Skin epidermis (tissue), 12 donors: ENCODE results near the gene SVIL.
A peak's percentile ranks its signal among the peaks of the same experiment; 100 is the strongest.
"Not testable (repeated sequence)": the region's sequence is repeated elsewhere in the genome, so short reads cannot be mapped to it uniquely, and the experiment has no call there.

ENCODE experiments used
- H3K27ac ChIP-seq, 21 experiments: fragments of 200-600 bp; sonication (generic) in 11 of 21; one replicate each; pipeline ENCODE4 v1.5.0; 2020; ENCODE audit warnings: mild to moderate bottlenecking in 3 of 21, inconsistent platforms in 2 of 21, moderate library complexity in 2 of 21
- H3K4me3 ChIP-seq, 7 experiments: fragments of 200-600 bp; sonication (generic) in 2 of 7; one replicate each; pipeline ENCODE4 v1.5.0; 2020; ENCODE audit warnings: inconsistent platforms in 2 of 7, mild to moderate bottlenecking in 2 of 7, moderate library complexity in 1 of 7

SVIL gene

GRCh38 chr10:29446327-29446726, 188.4 kb downstream of the SVIL start:
- Histone ChIP-seq H3K4me3 (no peak overlapping the region), H3K27ac (no peak overlapping the region)

GRCh38 chr10:29443745-29444523, 190.8 kb downstream of the SVIL start:
- H3K4me3 ChIP-seq = no peak overlapping the region
- H3K27ac ChIP-seq = no peak overlapping the region

GRCh38 chr10:29440981-29441380, 193.8 kb downstream of the SVIL start:
- Histone ChIP-seq H3K4me3 (no peak overlapping the region), H3K27ac (no peak overlapping the region)

GRCh38 chr10:29439005-29439404, 195.8 kb downstream of the SVIL start:
- not testable (repeated sequence) for H3K27ac ChIP-seq, H3K4me3 ChIP-seq

GRCh38 chr10:29438271-29438670, 196.5 kb downstream of the SVIL start:
- no peak overlapping the region for H3K27ac ChIP-seq
- H3K4me3 ChIP-seq = no peak overlapping the region

GRCh38 chr10:29437871-29438270, 196.9 kb downstream of the SVIL start:
- no peak overlapping the region for H3K27ac ChIP-seq
- no peak overlapping the region for H3K4me3 ChIP-seq

GRCh38 chr10:29435809-29436501, 198.8 kb downstream of the SVIL start:
- H3K4me3 ChIP-seq = no peak overlapping the region
- peak overlapping the region in 1 of 21 experiments; percentile 17 for H3K27ac ChIP-seq

- no peak overlapping the region for H3K4me3 ChIP-seq
- no peak overlapping the region for H3K27ac ChIP-seq
Observed at GRCh38 chr10:29434111-29434510, 200.7 kb downstream of the SVIL start.

GRCh38 chr10:29431711-29432110, 203.1 kb downstream of the SVIL start:
- H3K27ac ChIP-seq = no peak overlapping the region

GRCh38 chr10:29430101-29430500, 204.7 kb downstream of the SVIL start:
- no peak overlapping the region for H3K4me3 ChIP-seq
- H3K27ac ChIP-seq = no peak overlapping the region

More at GRCh38 chr10:29431711-29432110, 203.1 kb downstream of the SVIL start:
- no peak overlapping the region for H3K4me3 ChIP-seq

GRCh38 chr10:29428486-29428885, 206.3 kb downstream of the SVIL start:
- Histone ChIP-seq H3K4me3 (no peak overlapping the region), H3K27ac (no peak overlapping the region)

GRCh38 chr10:29427667-29428066, 207.1 kb downstream of the SVIL start:
- H3K27ac ChIP-seq = no peak overlapping the region
- H3K4me3 ChIP-seq = no peak overlapping the region

GRCh38 chr10:29426420-29426819, 208.4 kb downstream of the SVIL start:
- Histone ChIP-seq H3K27ac (no peak overlapping the region), H3K4me3 (no peak overlapping the region)

- Histone ChIP-seq H3K27ac (no peak overlapping the region), H3K4me3 (no peak overlapping the region)
Observed at GRCh38 chr10:29424017-29424416, 210.8 kb downstream of the SVIL start.

- Histone ChIP-seq H3K27ac (no peak overlapping the region), H3K4me3 (no peak overlapping the region)
Observed at GRCh38 chr10:29420744-29421143, 214.0 kb downstream of the SVIL start.

- Histone ChIP-seq H3K27ac (no peak overlapping the region), H3K4me3 (no peak overlapping the region)
Observed at GRCh38 chr10:29417324-29417723, 217.4 kb downstream of the SVIL start.

- Histone ChIP-seq H3K4me3 (no peak overlapping the region), H3K27ac (no peak overlapping the region)
Observed at GRCh38 chr10:29415876-29416275, 218.9 kb downstream of the SVIL start.

- Histone ChIP-seq H3K27ac (no peak overlapping the region), H3K4me3 (no peak overlapping the region)
Observed at GRCh38 chr10:29414501-29414900, 220.3 kb downstream of the SVIL start.

GRCh38 chr10:29412485-29412884, 222.3 kb downstream of the SVIL start:
- Histone ChIP-seq H3K27ac (peak overlapping the region in 1 of 21 experiments; percentile 31), H3K4me3 (no peak overlapping the region)

GRCh38 chr10:29411666-29412315, 223.0 kb downstream of the SVIL start:
- Histone ChIP-seq H3K4me3 (no peak overlapping the region), H3K27ac (peak overlapping the region in 1 of 21 experiments; percentile 31)
